GM21381 (cell line): ENCODE measurements around the gene MELTF.
A peak's percentile ranks its signal among the peaks of the same experiment; 100 is the strongest.

Experiments
- ATAC-seq: cut with Tn5 transposase; IDR thresholded peaks from one replicate; pipeline ENCODE4 v1.9.1; 2021; ENCODE audit warnings: mild to moderate bottlenecking, moderate library complexity; ENCODE audit not compliant: unreplicated experiment

MELTF gene

DNA sequence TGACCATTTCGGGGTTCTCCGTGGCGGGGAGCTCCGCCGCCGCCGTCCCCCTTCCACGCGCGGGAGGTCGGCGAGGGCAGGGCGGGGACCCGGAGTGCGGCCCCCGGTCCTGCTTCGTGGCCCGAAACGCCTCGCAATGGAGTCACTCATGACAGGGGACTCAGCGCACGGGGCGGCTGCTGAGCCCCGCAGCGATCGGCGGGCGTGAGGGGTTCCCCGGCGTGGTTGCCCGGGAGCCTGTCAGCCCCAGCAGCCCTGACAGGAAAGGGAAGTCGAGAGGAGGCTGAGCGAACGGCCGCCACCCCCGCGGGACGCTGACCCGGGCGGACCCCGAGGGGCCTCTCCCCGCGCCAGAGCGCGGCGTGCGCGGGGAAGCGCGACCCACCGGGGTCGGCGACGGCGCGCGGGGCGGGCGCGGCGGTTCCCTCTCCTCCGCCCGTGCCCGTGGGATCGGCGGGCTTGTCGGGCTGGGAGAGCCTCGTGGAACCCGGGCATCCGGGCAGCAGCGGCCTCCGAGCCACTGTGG, 60.4 kb downstream of the MELTF start:
- peak; percentile 43 for ATAC-seq

DNA sequence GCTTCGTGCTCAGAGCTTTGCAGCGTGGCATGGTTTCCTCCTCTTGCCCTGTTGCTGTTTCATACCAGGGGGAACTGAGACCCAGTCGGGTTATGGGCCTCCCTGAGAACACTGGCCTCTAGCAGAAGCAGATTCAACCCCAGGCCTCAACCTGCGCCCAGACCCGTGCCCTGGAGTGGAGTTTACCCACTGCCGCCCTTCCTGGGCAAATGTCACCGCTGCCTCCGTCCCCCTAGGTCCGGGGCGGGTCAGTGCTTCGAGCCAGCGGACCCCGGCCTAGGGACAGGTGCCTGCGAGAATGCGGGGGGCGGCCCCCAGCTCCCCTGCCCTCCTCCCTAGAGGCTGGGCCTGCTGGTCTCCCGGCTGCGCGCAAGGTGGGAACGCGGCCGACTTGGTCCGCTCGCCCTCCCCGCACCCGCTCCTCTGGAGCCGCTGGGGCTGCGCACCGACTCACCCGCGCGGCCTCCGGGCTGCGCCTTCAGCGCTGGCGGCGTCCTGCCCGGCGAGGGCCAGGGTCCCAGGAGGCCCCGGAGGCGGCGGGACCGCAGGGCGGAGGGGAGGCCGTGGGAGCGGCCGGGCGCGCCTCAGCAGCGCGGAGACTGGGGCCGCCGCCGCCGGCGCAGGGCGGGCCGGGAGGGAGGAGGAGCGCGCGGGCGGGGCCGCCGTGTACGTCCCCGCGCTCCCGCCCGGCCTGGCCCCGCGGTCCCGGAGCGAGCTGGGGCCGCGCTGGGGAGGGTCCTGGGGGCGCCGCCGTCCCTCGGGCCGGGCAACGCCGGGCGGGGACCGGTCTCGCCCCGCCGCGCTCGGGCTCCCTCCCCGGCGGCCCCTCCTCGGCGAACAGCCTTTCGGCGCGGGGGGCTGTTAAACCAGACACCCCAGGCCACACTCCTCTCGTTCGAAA, 61.1 kb downstream of the MELTF start, which contains the start of gene PIGZ:
PIGZ (minus strand) TSS at position 601 of the 901 bp plus-strand sequence. CDS start 16,802 bp downstream, outside the sequence.
- ATAC-seq, result peak; percentile 56

DNA sequence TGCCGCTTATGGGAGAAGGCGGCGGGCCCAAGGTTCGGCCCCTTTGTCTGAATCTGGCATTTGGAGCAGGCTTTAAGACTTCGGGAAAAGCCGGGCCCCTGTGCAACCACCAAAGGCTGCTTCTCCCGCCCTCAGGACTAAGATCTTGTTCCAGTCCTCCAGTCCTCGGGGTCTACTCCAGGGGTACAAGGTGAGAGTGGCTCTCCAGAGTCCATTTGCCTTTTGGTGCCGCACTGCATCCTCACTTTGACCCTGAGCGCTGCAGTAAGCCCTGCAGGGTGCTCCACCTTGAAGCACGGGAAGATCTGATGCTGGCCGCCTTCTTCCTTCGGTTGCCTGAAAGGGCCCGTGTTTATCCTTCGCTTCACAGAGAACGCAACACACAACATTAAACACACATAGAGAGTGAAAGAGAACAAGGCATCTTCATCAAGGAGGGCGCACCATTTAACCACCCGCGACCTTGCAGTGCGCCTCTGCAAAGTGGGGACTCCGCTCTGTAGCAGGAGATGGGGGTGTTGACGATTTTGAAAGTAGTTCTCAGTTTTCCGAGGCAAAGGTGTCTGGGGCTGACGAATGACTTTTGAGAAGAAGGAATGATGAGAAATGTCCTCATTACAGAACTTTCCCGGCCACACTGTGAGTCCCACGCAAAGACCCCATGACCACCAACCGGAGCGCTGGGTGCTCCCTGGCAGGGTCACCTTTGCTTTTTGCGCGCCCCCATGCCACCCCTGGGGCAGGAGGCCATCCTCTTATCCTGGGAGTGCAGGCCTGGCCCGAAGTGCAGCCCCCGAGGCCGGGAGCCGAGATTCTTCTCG, 62.0 kb downstream of the MELTF start:
- ATAC-seq, result no peak

DNA sequence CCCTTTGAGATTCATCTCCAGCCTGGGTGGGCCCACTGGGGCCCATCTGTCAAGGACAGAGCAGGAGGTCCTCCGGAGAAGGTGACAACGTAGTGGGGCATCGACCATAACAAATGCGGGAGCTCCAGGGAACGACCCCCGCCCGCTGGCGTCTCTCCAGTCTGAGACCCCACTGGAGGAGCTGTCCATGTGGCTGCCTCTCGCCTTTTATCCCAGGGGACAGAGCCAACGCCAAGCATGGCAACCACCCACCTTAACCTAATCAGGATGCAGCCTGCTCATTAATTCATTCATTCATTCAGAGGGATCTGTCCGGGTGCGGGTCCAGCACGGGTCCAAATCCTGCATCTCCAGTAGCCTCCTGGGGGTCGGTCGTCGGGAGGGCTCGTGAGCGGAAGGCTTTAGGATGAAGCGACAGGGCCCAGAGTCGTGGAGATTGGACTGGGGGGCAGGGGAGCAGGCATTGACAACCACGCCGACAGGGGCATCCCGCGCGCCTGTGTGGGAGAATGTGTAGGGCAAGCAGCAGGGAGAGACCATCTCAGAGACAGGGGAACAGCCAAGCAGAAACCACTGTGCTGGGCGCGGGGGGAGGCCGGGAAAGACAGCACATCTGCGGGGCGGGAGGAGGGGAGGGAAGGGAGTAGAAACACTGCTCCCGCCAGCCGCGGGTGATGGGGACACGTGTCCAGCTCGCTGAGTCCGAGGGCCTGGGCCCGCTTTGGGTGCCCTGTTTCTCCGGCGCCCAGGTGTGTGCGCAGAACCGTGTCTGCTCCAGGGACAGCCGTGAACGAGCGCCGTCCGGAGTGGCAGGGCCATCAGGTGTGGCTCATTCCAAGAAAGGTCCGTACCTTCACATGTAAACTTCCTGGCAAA, 62.9 kb downstream of the MELTF start:
- no peak for ATAC-seq

DNA sequence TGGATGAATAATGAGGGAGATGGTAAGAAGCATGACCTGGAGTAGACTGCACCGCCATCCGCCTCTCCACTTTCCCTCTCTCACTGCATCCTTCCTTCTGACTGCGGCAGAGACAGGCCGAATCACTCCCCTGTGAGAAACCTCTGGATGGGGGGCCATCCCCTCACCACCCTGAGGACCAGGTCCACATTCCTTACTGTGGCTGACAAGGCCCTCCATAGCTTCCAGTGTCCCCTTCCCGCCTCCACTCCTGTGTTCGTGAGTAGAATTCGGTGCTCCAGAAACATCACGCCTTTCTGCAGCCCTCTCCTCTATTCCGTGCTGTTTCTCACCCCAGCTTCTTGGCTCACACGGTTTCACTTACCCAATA, 63.8 kb downstream of the MELTF start:
- ATAC-seq, result no peak

DNA sequence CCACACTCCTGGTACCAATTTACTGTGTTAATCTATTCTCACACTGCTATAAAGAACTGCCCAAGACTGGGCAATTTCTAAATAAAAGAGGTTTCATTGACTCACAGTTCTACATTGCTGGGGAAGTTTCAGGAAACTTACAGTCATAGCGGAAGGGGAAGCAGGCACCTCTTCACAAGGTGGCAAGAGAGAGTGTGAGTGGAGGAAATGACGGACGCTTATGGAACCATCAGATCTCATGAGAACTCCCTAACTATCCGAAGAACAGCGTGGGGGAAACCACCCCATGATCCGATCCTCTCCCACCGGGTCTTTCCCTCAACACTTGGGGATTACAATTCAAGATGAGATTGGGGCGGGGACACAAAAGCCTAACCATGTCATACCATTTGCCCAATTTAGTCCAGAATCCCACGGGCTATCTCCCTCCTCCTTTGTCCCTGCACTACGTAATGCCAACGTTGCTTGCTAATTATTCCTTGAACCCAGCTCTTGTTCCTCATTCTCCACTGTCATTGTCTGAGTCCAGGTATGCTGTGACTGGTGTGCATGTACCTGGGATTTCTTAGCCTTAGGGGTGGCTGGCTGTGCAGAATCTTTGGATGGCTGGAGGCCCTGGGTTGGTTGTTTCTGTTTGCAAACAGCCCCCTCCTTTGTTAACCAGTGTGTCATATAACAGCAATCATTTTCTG, 64.4 kb downstream of the MELTF start:
- no peak for ATAC-seq

DNA sequence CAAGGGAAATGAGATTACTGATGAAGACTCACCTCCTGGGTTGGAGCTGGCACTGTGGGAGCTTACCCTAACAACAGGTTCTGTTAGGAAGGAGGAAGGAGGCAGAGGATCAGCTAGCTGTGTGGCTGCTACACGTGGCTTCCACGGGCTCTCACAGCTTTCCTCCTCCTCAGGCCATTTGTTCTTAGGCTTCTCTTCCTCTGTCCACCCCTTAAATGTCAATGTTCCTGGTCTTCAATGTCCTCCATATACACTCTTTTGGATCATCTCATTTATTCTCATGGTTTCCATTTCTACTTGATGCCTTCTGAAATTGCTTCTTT, 66.0 kb downstream of the MELTF start:
- ATAC-seq, result no peak

DNA sequence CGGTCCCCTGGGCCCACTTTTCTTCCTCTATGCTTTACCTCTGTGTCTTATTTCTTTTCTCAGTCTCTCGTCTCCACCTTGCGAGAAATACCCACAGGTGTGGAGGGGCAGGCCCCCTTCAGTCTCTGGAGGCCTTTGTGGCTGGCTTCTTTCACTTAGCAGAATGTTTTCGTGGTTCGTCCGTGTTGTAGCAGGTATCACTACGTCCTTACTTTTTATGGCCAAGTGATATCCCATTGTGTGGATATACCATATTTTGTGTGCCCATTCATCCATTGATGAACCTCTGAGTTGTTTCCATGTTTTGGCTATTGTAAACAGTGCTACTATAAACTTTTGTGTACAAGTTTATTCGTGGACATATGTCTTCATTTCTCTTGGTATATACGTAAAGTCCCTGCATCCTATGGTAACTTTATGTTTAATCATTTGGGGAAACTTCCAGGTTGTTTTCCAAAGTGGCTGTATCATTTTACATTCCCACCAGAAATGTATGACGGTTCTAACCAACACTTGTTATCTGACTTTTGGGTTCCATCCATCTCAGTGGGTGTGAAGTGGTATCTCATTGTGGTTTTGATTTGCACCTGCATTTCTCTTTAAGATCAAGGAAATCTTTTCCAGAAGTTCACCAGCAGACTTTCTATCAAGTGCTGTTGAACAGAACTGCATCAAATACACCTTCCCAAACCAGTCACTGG, 66.5 kb downstream of the MELTF start:
- no peak for ATAC-seq

DNA sequence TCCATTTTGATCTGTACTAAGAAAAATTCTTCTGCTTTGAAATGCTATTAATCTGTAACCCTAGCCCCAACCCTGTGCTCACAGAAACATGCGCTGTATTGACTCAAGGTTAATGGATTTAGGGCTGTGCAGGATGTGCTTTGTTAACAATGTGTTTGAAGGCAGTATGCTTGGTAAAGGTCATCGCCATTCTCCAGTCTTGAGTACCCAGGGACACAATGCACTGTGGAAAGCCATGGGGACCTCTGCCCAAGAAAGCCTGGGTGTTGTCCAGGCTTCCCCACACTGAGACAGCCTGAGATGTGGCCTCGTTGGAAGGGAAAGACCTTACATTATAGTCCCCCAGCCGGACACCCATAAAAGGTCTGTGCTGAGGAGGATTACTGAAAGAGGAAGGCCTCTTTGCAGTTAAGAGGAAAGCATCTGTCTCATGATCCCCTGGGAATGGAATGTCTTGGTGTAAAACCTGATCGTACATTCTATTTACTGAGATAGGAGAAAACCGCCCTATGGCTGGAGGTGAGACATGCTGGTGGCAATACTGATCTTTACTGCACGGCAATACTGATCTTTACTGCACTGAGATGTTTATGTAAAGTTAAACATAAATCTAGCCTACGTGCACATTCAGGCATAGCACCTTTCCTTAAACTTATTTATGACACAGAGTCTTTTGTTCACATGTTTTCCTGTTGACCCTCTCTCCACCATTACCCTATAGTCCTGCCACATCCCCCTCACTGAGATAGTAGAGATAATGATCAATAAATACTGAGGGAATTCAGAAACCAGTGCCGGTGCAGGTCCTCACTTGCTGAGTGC, 67.3 kb downstream of the MELTF start:
- ATAC-seq, result no peak

DNA sequence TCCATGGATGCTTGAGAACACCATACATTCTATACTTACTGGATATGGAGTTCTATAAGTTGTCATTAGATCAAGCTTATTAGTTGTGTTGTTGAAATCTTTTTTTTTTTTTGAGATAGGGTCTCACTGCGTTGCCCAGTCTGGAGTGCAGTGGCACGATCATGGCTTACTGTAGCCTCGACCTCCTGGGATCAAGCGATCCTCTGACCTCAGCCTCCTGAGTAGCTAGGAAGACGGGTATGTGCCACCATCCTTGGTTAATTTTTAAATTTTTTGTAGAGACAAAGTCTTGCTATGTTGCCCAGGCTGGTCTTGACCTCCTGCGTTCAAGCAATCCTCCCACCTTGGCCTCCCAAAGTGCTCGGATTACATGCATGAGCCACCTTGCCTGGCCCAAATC, 74.8 kb downstream of the MELTF start:
- ATAC-seq, result no peak
